HG02623 (cell line): ENCODE data around the gene AHSP.
"Not testable (repeated sequence)": the region's sequence is repeated elsewhere in the genome, so short reads cannot be mapped to it uniquely, and the experiment has no call there.

Experiments
- ATAC-seq: cut with Tn5 transposase; IDR thresholded peaks from one replicate; pipeline ENCODE4 v1.9.1; 2021; ENCODE audit warnings: moderate library complexity; ENCODE audit not compliant: unreplicated experiment

AHSP gene

DNA sequence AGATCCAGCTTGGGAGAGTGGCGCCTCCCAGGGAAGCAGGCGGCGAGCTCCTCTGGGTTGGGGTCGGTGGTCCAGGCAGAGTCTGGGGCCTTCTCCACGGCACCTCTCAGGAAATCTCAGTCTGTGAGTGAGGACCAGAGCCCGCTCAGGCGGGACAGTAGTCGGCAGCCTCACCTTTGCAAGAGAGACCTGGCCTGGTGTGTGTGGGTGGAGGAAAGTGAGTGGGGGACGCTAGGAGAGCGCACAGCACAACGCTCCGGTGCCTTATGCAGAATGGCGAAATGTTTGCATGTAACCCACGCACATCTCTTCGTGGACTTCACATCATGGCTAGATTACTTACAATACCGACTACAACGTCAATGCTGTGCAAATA, 2.2 kb downstream of the AHSP start:
- no peak for ATAC-seq

DNA sequence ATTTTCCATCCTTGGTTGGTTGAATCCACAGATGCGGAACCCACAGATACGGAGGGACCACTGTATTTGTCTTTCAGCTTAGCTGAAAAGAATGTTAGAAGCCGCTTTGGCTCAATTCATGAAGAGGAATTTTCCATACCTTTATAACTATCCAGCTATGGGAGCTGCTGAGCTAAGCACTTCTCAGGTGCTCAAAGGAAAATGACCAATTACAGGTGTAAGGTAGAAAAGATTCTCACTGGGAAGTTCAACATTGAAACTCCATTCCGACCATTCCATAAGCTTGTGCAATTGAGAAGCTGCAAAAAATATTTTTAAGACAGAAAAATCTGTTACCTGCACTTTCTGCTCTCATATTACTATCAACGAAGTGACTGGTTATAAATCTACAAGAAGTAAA, 2.7 kb downstream of the AHSP start:
- ATAC-seq, result no peak

DNA sequence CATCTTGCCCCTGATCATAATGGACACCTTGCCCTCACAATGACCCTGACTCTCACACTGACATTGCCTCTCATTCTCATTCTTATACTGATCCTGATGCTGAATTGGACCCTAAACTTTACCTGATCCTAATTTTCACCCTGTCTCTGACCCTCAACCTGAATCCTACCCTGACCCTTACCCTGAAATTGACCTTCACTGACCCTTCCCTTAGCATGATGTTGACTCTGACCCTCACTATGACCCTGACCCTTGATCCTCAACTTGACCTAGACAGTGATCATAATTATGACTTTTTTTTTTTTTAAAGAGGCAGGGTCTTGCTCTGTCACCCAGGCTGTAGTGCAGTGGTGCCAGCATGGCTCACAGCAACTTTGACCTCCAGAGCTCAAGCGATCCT, 3.4 kb downstream of the AHSP start:
- ATAC-seq, result no peak

DNA sequence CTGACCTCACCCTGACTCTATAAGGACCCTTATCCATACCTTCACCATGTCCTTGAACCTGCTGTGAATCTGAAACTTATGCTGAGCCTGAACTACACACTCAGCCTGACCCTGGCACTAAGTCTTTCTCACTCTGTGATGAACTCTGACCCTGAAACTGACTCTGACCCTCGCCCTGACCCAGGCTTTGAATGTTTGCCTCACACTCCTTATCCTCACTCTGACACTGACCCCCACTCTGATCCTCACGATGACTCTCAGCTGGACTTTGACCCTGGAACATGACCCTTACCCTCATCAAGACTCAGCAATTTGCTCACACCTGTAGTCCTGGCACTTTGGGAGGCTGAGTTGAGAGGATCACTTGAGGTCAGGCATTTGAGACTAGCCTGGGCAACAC, 4.4 kb downstream of the AHSP start:
- ATAC-seq, result no peak

DNA sequence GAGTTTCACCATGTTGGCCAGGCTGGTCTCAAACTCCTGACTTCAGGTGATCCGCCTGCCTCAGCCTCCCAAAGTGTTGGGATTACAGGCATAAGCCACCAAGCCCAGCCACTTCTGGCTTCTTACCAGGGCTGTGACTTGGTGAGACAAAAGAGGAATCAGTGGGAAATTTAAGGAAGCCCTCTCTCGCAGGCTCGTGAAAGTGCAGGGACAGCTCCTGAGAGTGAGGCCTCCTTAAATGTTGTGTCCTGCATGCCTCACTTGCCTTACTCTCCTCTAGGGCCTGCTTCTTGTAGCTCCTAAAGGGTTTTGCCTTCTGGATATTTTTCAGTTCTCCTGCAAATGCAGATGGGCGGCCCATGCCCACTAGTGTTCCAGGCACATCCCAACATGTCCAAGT, 5.2 kb downstream of the AHSP start:
- ATAC-seq, result no peak

DNA sequence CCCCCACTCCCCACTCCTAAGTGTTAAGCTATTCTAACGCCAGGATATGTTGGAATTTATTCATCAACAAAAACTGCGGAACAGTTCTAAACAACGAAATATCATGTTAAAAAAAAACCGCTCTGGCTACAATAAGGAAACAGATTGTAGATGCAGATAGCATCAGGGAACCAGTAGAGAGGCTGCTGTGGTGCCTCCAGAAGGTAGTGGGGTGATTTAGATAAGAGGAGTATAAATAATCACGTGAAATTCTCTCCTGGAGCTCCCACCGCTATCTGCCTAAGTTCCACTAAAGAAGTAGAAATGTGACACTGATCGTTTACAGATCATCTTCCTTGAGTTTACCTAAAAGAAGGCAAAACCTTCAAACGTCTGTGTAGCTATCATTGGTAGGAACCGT, 8.0 kb downstream of the AHSP start:
- no peak for ATAC-seq

DNA sequence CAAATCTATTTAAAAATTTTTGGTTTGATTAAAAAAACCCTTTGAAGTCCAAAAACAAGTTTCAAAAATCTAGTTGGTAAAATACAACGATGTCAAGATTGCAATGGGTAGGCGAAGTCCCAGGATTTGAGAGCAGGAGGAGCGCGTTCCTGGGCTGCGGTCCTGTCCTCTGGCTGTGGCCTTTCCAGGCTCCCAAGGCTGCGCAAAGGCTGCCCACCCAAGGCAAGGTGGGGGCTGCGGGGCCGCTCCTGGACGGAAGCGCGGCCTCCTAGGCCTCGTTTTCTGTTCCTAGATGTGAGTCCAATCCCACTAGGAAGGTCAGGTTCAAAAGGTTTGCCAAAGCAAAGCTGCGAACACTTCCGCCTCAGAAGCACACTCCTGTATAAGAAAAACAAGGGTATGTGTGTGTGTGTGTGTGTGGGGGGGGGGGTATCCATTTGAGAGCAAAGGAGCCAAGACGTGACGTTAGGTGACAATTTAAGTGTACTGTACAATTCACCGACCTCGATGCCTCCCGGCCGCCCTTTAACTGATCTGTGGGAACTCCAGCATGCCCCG, 9.2 kb downstream of the AHSP start:
- ATAC-seq, result no peak

DNA sequence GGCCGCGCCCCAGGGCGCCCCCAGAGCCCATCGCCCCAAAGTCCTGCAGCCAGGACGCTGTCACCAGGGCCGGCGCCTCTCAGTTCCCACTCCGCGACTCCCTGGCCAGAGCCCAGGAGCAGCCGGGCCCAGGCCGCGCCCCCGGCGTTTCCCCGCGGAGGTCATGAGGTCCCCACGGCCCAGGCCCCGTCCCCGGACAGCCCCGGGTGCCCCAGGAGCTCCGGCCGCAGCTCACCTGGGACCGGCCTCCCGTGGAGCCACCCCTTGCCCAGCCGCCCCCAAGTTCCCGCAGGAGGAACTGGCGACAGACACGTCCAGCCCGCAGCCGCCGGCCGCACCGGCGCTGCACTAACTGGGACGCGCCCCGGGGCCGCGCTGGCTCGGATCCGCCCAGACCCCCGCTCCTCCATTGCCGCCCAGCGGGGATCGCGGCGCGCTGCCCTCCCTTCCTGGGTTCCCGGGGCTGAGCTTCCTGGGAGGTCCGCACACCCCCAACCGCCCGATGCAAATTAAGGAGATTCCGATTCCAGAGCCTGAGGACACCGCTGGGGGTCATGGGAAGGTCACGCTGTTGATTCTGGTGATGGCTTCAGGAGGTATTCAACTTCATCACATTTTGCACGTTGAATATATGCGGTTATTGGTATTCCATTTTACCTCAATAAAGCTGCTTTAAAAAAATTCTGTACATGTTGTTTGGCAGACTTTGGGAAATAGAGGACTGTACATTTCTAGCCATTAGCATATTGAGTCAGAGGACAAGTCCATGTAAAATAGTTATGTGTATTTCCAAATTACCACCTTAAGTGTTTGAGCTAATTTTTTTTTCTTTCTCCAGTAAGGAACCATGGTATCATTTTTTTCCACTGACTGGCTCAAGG, 9.9 kb downstream of the AHSP start:
- ATAC-seq, result no peak

DNA sequence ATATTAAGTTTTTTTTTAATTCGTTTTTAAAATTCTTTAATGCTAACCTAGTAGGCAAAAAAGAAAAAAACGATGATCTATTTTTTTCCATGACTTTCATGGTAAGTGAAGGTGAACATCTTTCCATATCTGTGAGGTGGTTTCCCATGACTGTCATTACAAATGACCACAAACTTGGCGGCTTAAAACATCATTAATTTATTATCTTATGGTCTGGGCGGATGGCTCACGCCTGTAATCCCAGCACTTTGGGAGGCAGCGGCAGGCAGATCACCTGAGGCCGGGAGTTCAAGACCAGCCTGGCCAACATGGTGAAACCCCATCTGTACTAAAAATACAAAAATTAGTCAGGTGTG, 10.5 kb downstream of the AHSP start:
- ATAC-seq, result not testable (repeated sequence)

DNA sequence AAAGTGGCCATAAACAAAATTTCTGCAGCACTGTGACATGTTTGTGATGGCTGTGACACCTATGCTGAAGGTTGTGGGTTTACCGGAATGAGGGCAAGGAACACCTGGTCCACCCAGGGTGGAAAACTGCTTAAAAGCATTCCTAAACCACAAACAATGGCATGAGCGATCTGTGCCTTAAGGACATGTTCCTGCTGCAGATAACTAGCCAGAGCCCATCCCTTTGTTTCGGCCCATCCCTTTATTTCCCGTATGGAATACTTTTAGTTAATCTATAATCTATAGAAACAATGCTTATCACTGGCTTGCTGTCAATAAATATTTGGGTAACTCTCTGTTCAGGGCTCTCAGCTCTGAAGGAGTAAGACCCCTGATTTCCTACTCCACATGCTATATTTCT, 12.1 kb downstream of the AHSP start:
- ATAC-seq, result not testable (repeated sequence)

DNA sequence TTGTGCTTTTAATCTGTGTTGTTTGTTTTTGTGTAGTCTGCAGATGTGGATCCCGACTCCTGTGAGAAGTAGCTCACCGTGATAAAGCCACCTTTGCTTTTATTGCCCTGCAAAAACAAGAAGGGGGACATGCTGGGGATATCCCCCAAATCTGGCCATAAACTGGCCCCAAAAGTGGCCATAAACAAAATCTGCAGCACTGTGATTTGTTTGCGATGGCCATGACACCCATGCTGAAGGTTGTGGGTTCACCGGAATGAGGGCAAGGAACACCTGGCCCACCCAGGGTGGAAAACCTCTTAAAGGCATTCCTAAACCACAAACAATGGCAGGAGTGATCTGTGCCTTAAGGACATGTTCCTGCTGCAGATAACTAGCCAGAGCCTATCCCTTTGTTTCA, 15.1 kb downstream of the AHSP start:
- ATAC-seq, result no peak

DNA sequence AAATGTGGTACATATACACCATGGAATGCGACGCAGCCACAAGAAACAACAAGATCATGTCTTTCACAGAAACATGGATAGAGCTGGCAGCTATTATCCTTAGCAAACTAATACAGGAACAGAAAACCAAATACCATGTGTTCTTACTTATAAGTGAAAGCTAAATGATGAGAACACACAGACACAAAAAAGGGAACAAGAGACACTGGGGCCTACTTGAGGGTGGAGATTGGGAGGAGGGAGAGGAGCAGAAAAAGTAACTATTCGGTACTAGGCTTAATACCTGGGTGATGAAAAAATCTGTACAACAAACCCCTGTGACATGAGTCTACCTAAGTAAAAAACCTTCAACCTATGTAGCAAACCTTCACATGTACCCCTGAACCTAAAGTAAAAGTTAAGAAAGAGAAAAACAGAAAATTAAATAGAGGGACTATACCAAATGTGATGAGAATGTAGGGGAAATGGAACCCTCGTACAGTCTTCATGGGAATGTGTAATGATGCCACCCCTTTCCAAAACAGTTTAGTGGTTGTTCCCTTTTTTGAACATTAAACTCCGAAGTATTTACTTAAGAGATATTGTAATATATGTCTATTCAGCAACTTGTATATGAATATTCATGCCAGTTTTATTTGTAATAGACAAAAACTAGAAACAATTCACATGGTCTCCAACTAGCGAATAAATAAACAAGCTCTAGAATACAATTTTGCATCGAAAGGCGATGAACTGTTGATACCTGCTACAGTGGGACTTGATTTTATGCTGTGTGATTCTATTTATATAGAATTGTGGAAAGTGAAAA, 33.9 kb downstream of the AHSP start:
- no peak for ATAC-seq

DNA sequence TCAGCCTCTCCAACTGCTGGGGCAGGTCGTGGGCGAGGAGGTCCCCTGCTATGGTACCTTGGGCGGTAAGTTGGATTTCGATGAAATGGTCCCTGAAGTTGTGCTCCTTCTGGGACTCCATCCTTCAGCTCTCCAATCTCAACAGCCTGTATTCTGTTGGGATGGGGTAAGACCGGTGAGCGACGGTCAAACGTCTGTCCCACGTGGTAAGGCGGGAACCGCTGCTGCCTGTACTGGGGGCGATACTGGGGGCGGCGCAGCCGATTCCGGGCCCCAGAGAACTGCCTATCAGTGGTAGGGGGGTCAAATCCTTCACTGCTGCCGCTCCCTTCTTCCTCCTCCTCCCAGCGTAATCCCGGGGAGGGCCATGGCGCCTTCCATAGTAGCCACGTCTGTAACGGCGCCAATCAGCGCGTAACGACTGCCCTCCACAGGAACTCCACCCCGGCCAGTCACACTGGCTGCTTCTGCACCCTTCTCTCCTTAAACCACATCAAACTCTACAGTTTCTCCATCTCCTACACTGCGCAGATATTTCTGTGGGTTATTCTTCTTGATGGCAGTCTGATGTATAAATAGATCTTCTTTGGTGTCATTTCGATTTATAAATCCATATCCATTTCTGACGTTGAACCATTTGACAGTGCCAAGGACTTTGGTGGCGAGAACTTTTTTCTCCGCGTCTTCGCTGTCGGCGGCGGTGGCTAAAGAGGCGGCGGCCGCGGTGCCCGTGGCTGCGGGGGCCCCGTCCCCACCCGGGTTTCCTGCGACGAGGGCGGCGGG, 41.1 kb downstream of the AHSP start:
- no peak for ATAC-seq

DNA sequence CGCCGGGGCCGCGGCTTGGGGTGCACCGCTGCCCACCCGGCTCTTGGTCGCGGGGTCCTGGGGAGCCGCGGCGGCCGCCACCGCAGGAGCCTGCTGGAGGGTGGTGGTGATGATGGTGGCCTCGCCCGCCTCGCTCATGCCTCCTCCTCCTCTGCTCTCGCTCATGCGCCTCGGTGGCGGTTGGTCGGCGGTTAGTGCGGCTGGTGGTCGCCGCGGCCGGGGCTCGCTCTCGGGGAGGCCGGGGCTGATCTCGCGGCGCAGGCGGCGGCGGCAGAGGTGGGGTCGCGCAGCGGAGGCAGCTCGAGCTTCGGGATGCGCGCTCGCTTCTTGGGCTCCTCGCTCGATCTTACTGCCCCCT, 41.6 kb downstream of the AHSP start:
- no peak for ATAC-seq

DNA sequence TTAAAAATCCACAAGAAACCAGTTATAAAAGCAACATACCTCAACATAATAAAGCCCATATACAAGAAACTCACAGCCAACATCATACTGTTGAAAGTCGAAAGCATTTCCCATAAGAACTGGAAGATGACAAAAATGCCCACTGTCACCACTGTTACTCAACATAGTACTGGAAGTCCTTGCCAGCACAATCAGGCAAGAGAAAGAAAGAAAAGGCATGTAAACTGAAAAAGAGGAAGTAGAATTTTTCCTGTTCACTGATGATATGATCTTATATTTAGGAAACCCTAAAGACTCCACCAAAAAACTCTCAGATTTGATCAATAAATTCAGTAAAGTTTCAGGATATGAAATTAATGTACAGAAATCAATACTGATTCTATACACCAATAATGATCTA, 45.1 kb downstream of the AHSP start:
- no peak for ATAC-seq

DNA sequence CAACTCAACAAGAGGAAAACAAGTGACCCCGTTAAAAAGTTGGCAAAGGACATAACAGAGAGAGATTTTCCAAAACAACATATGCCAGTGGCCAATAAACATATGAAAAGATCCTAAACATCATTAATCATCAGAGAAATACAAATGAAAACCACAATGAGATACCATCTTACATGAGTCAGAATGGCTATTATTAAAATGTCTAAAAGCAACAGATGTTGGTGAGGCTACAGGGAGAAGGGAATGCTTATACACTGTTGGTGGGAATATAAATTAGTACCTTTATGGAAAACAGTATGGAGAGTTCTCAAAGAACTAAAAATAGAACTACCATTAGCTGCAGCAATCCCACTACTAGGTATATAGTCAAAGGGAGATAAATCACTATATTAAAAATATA, 46.5 kb downstream of the AHSP start:
- not testable (repeated sequence) for ATAC-seq

DNA sequence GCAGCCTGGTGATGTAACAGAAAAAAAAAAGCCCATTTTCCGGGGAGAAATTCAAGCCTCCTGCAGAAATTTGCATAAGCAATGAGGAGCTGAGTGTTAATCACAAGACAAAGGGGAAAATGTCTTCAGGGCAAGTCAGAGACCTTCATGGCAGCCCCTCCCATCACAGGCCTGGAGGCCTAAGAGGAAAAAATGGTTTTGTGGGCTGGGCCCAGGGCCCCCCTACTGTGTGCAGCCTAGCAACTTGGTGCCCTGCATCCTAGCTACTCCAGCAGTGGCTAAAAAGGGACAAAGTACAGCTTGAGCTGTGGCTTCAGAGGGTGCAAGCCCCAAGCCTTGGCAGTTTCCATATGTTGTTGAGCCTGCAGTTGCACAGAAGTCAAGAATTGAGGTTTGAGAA, 49.7 kb downstream of the AHSP start:
- ATAC-seq, result no peak
